HG02571 (cell line): ENCODE measurements around the gene PIWIL4.
"Not testable (repeated sequence)": the region's sequence is repeated elsewhere in the genome, so short reads cannot be mapped to it uniquely, and the experiment has no call there.

Source experiments
- ATAC-seq: cut with Tn5 transposase; IDR thresholded peaks from one replicate; pipeline ENCODE4 v1.9.1; 2021; ENCODE audit warnings: mild to moderate bottlenecking, moderate library complexity; ENCODE audit not compliant: unreplicated experiment

PIWIL4 gene

GRCh38 chr11:94632356-94632755 lies 65.2 kb downstream of the PIWIL4 start:
- no peak for ATAC-seq

- no peak for ATAC-seq
Measured at GRCh38 chr11:94635072-94635471, 67.9 kb downstream of the PIWIL4 start.

- no peak for ATAC-seq
Measured at GRCh38 chr11:94636388-94636949, 69.3 kb downstream of the PIWIL4 start.

GRCh38 chr11:94638301-94638901 lies 71.2 kb downstream of the PIWIL4 start:
- ATAC-seq, result no peak

GRCh38 chr11:94638902-94639373 lies 71.8 kb downstream of the PIWIL4 start:
- no peak for ATAC-seq

- ATAC-seq, result no peak
Measured at GRCh38 chr11:94639901-94640721, 72.9 kb downstream of the PIWIL4 start.

GRCh38 chr11:94641167-94641761 lies 74.1 kb downstream of the PIWIL4 start:
- ATAC-seq, result no peak

GRCh38 chr11:94643186-94643585 lies 76.0 kb downstream of the PIWIL4 start:
- ATAC-seq, result not testable (repeated sequence)

- no peak for ATAC-seq
Measured at GRCh38 chr11:94647926-94648325, 80.8 kb downstream of the PIWIL4 start.

GRCh38 chr11:94648789-94649188 lies 81.6 kb downstream of the PIWIL4 start:
- ATAC-seq, result no peak

GRCh38 chr11:94649254-94649653 lies 82.1 kb downstream of the PIWIL4 start:
- no peak for ATAC-seq

- no peak for ATAC-seq
Measured at GRCh38 chr11:94649964-94650623, 82.9 kb downstream of the PIWIL4 start.

GRCh38 chr11:94650756-94651155 lies 83.6 kb downstream of the PIWIL4 start:
- no peak for ATAC-seq

GRCh38 chr11:94652735-94653284 lies 85.6 kb downstream of the PIWIL4 start:
- ATAC-seq, result no peak

- no peak for ATAC-seq
Measured at GRCh38 chr11:94653561-94653960, 86.4 kb downstream of the PIWIL4 start.

- no peak for ATAC-seq
Measured at GRCh38 chr11:94654201-94654600, 87.0 kb downstream of the PIWIL4 start.

GRCh38 chr11:94655291-94655690 lies 88.1 kb downstream of the PIWIL4 start:
- ATAC-seq, result no peak

- ATAC-seq, result no peak
Measured at GRCh38 chr11:94655956-94656355, 88.8 kb downstream of the PIWIL4 start.

GRCh38 chr11:94656968-94657367 lies 89.8 kb downstream of the PIWIL4 start:
- no peak for ATAC-seq

- ATAC-seq, result no peak
Measured at GRCh38 chr11:94657629-94658028, 90.5 kb downstream of the PIWIL4 start.

GRCh38 chr11:94658386-94658785 lies 91.2 kb downstream of the PIWIL4 start:
- ATAC-seq, result no peak
